IMR-90 (cell line): Measurements from ENCODE around the gene NAGPA. TPM values are rescaled to one million over a fixed set of nuclear protein-coding genes. Genes with fewer than 3 reads are reported as not detected.

Source experiments
- ATAC-seq: fragments of 200-7000 bp; cut with Tn5 transposase; 2 replicates; pipeline ENCODE4 v1.9.1; 2020; ENCODE audit warnings: low read depth, mild to moderate bottlenecking, moderate library complexity
- BruUV-seq: library from RNA; stranded (reverse); fragments of 400-500 nt; replicated peaks from 2 replicates; lab custom pipeline; 2021; lab: Mats Ljungman, UMichigan
- CTCF ChIA-PET: fragments of 300-600 bp; formaldehyde crosslinking; extraction: SDS; loops from one replicate; lab custom pipeline; 2021; ENCODE audit warnings: antibody characterized with exemption; lab: Yijun Ruan, JAX
- POLR2A ChIA-PET: fragments of 300-600 bp; sonication (Branson Sonifier 250); formaldehyde crosslinking; loops from one replicate; lab custom pipeline; 2022; ENCODE audit warnings: antibody characterized with exemption; ENCODE audit not compliant: unreplicated experiment; lab: Charles Lee
- DNase-seq: peaks from one replicate; pipeline ENCODE4 v3.0.0; 2013
- H2AFZ ChIP-seq: replicated peaks from 2 replicates; pipeline ENCODE3; 2013; ENCODE audit warnings: low read length, mild to moderate bottlenecking; ENCODE audit not compliant: poor library complexity
- H2AK5ac ChIP-seq: 2 replicates; pipeline ENCODE4 v1.6.1; 2013; ENCODE audit warnings: low read depth, low read length, inconsistent platforms
- H2AK9ac ChIP-seq: replicated peaks from 2 replicates; pipeline ENCODE3; 2013; ENCODE audit warnings: mild to moderate bottlenecking, low read depth, low read length, moderate library complexity; ENCODE audit not compliant: poor library complexity
- H2BK120ac ChIP-seq: 2 replicates; pipeline ENCODE4 v1.6.1; 2013; ENCODE audit warnings: low read depth, low read length, inconsistent platforms
- H2BK15ac ChIP-seq: 3 replicates; pipeline ENCODE4 v1.6.1; 2013; ENCODE audit warnings: low read depth, low read length, inconsistent platforms
- H2BK20ac ChIP-seq: 2 replicates; pipeline ENCODE4 v1.6.1; 2013; ENCODE audit warnings: low read depth, mild to moderate bottlenecking, inconsistent platforms, low read length, moderate library complexity
- H2BK5ac ChIP-seq: 2 replicates; pipeline ENCODE4 v1.6.1; 2013; ENCODE audit warnings: mild to moderate bottlenecking, low read depth, low read length, inconsistent platforms; ENCODE audit not compliant: poor library complexity, severe bottlenecking
- H3K14ac ChIP-seq: replicated peaks from 2 replicates; pipeline ENCODE4 v1.6.1; 2013; ENCODE audit warnings: low read depth, low read length, inconsistent platforms
- H3K18ac ChIP-seq: 2 replicates; pipeline ENCODE4 v1.6.1; 2013; ENCODE audit warnings: low read depth, low read length, control low read depth
- H3K23ac ChIP-seq: 2 replicates; pipeline ENCODE4 v1.6.1; 2013; ENCODE audit warnings: low read depth, low read length, inconsistent platforms
- H3K27ac ChIP-seq: 2 replicates; pipeline ENCODE4 v1.5.1; 2013; ENCODE audit warnings: mild to moderate bottlenecking, control low read depth, low read length; ENCODE audit not compliant: insufficient read depth
- H3K27me3 ChIP-seq: 2 replicates; pipeline ENCODE4 v1.6.1; 2013; ENCODE audit warnings: low read length; ENCODE audit not compliant: control insufficient read depth, insufficient read depth
- H3K36me3 ChIP-seq: 2 replicates; pipeline ENCODE4 v1.6.1; 2013; ENCODE audit warnings: low read length, mixed read lengths; ENCODE audit not compliant: control insufficient read depth, insufficient read depth
- H3K4ac ChIP-seq: 2 replicates; pipeline ENCODE4 v1.6.1; 2013; ENCODE audit warnings: low read depth, low read length, inconsistent platforms
- H3K4me1 ChIP-seq: 2 replicates; pipeline ENCODE4 v1.6.1; 2013; ENCODE audit warnings: low read length, mixed read lengths; ENCODE audit not compliant: control insufficient read depth, insufficient read depth
- H3K4me2 ChIP-seq: 2 replicates; pipeline ENCODE4 v1.6.1; 2013; ENCODE audit warnings: low read depth, mild to moderate bottlenecking, control low read depth, low read length, moderate library complexity
- H3K4me3 ChIP-seq: 2 replicates; pipeline ENCODE4 v1.5.1; 2013; ENCODE audit warnings: low read depth, mild to moderate bottlenecking, control low read depth, low read length, moderate library complexity; ENCODE audit not compliant: insufficient read depth
- H3K56ac ChIP-seq: 2 replicates; pipeline ENCODE4 v1.6.1; 2013; ENCODE audit warnings: low read length, inconsistent platforms; ENCODE audit not compliant: insufficient read depth; ENCODE audit errors: extremely low read depth
- H3K79me1 ChIP-seq, 2 experiments: 2 replicates each; pipeline ENCODE4 v1.6.1; 2013; ENCODE audit warnings: low read length in 2 of 2, inconsistent platforms in 1 of 2, low read depth in 1 of 2
- H3K9ac ChIP-seq: 2 replicates; pipeline ENCODE4 v1.6.1; 2013; ENCODE audit warnings: low read depth, low read length, control low read depth
- H3K9me1 ChIP-seq: 2 replicates; pipeline ENCODE4 v1.6.1; 2013; ENCODE audit warnings: low read length, inconsistent platforms; ENCODE audit not compliant: insufficient read depth
- H3K9me3 ChIP-seq: 2 replicates; pipeline ENCODE4 v1.6.1; 2013; ENCODE audit warnings: low read length; ENCODE audit not compliant: control insufficient read depth, insufficient read depth
- H4K20me1 ChIP-seq: 2 replicates; pipeline ENCODE4 v1.6.1; 2013; ENCODE audit warnings: low read length, inconsistent platforms; ENCODE audit not compliant: insufficient read depth
- H4K5ac ChIP-seq: 2 replicates; pipeline ENCODE4 v1.6.1; 2013; ENCODE audit warnings: mild to moderate bottlenecking, low read depth, low read length, control low read depth
- H4K8ac ChIP-seq, 2 experiments: 2 replicates each; pipeline ENCODE4 v1.6.1; 2013; ENCODE audit warnings: low read depth in 2 of 2, low read length in 2 of 2, control low read depth in 1 of 2, inconsistent platforms in 1 of 2
- H4K91ac ChIP-seq: 2 replicates; pipeline ENCODE4 v1.6.1; 2013; ENCODE audit warnings: low read depth, low read length, inconsistent platforms; ENCODE audit not compliant: insufficient read depth
- BHLHE40 ChIP-seq: fragments of 150-350 bp; IDR thresholded peaks from 2 replicates; pipeline ENCODE4 v1.6.1; 2016; ENCODE audit warnings: mild to moderate bottlenecking, low read depth, low read length
- CEBPB ChIP-seq: IDR thresholded peaks from 2 replicates; pipeline ENCODE4 v1.6.1; 2012; ENCODE audit warnings: low read depth, low read length, improper control_type of control experiment
- CHD1 ChIP-seq: IDR thresholded peaks from 2 replicates; pipeline ENCODE4 v1.6.1; 2012; ENCODE audit warnings: low read depth, low read length, improper control_type of control experiment
- CTCF ChIP-seq: conservative IDR thresholded peaks from 2 replicates; pipeline ENCODE4 v1.5.1; 2012; ENCODE audit warnings: mild to moderate bottlenecking, low read depth, low read length, improper control_type of control experiment
- ELK1 ChIP-seq: fragments of 150-350 bp; IDR thresholded peaks from 2 replicates; pipeline ENCODE4 v1.6.1; 2016; ENCODE audit warnings: low read depth, mild to moderate bottlenecking, low read length, moderate library complexity, borderline replicate concordance
- FOS ChIP-seq: fragments of 150-350 bp; IDR thresholded peaks from 2 replicates; pipeline ENCODE4 v1.6.1; 2016; ENCODE audit warnings: low read depth, low read length
- MAFK ChIP-seq: IDR thresholded peaks from 2 replicates; pipeline ENCODE4 v1.6.1; 2012; ENCODE audit warnings: low read depth, low read length, improper control_type of control experiment
- MAZ ChIP-seq: IDR thresholded peaks from 2 replicates; pipeline ENCODE4 v1.6.1; 2012; ENCODE audit warnings: low read depth, mild to moderate bottlenecking, low read length, improper control_type of control experiment, moderate library complexity, borderline replicate concordance
- MXI1 ChIP-seq: IDR thresholded peaks from 2 replicates; pipeline ENCODE4 v1.6.1; 2012; ENCODE audit warnings: low read depth, mild to moderate bottlenecking, low read length, moderate library complexity, borderline replicate concordance
- NFE2L2 ChIP-seq: fragments of 150-350 bp; IDR thresholded peaks from 2 replicates; pipeline ENCODE4 v1.6.1; 2016; ENCODE audit warnings: low read depth, mild to moderate bottlenecking, low read length
- POLR2A ChIP-seq: IDR thresholded peaks from 2 replicates; pipeline ENCODE4 v1.6.1; 2012; ENCODE audit warnings: mild to moderate bottlenecking, low read depth, low read length
- RAD21 ChIP-seq: IDR thresholded peaks from 2 replicates; pipeline ENCODE4 v1.6.1; 2012; ENCODE audit warnings: low read length, improper control_type of control experiment
- RCOR1 ChIP-seq: IDR thresholded peaks from 2 replicates; pipeline ENCODE4 v1.6.1; 2012; ENCODE audit warnings: mild to moderate bottlenecking, low read length, improper control_type of control experiment; ENCODE audit not compliant: insufficient replicate concordance
- RFX5 ChIP-seq: IDR thresholded peaks from 2 replicates; pipeline ENCODE4 v1.8.0; 2012; ENCODE audit warnings: low read depth, mild to moderate bottlenecking, low read length, moderate library complexity
- SMC3 ChIP-seq: fragments of 150-350 bp; IDR thresholded peaks from 2 replicates; pipeline ENCODE4 v1.6.1; 2016; ENCODE audit warnings: low read depth, mild to moderate bottlenecking, antibody characterized with exemption, low read length, moderate library complexity
- USF2 ChIP-seq: fragments of 150-350 bp; IDR thresholded peaks from 2 replicates; pipeline ENCODE4 v1.6.1; 2017; ENCODE audit warnings: mild to moderate bottlenecking, antibody characterized with exemption, low read length, low read depth
- WGBS, 2 experiments: methylation state at CpG; one replicate each; pipeline versions ENCODE4 v1.1.5 to v1.1.7; 2013; ENCODE audit warnings: missing lambda C conversion rate in 2 of 2; ENCODE audit not compliant: insufficient read length in 1 of 2; ENCODE audit errors: extremely low coverage in 2 of 2; 5-methylcytosine and 5-hydroxymethylcytosine counted together
- dilution Hi-C: fragments of 300-500 bp; cut with HindIII; formaldehyde crosslinking; loops from one replicate; pipeline ENCODE4 v1.14.3; 2018; ENCODE audit warnings: low sequenced_read_pairs; ENCODE audit not compliant: unreplicated experiment
- in situ Hi-C: fragments of 300-500 bp; cut with MboI; formaldehyde crosslinking; loops from 3 replicates; pipeline ENCODE4 v1.14.3; 2019; ENCODE audit warnings: low sequenced_read_pairs, inconsistent platforms, mixed read lengths
- intact Hi-C: fragments of 100-400 bp; cut with micrococcal nuclease; formaldehyde crosslinking; loops from 2 replicates; pipeline ENCODE4 v1.10.0; 2022
- polyA plus RNA-seq, 3 experiments: library from polyadenylated mRNA; depleted of rRNA; stranded (reverse); fragments of >200 nt; gene quantifications; 2 replicates each; pipeline ENCODE4 v1.2.3, GENCODE V29; 2012; ENCODE audit warnings: low replicate concordance in 1 of 3
- total RNA-seq: library from RNA; depleted of rRNA; stranded (reverse); fragments of >200 nt; gene quantifications from 2 replicates; pipeline ENCODE4 v1.2.3, GENCODE V29; 2012

The NAGPA gene
- total and polyA plus RNA-seq, 2 of the 4 experiments (the other 2 are of a cell fraction), result 6.5 to 12.2 TPM

GRCh38 chr16:4987250-4987579 lies 46.5 kb downstream of the NAGPA start:
- H3K4me1 ChIP-seq, result no peaks in the 10 kb centered on the region
- no peaks in the 10 kb centered on the region for H3K9me3 ChIP-seq
- H2AK9ac ChIP-seq, result no peak overlapping the region
- no peaks in the 10 kb centered on the region for H3K36me3 ChIP-seq
- CTCF ChIA-PET, result no interaction called here
- no peak overlapping the region for H3K4me2 ChIP-seq
- H4K8ac ChIP-seq, result no peak overlapping the region
- no peak overlapping the region for H3K4me3 ChIP-seq
- no peak overlapping the region for H3K27ac ChIP-seq
- H2AFZ ChIP-seq, result peak overlapping the region; percentile 13
- H2AK5ac ChIP-seq, result no peak overlapping the region
- H3K4ac ChIP-seq, result no peak overlapping the region
- no peak overlapping the region for H2BK15ac ChIP-seq
- H2BK120ac ChIP-seq, result no peak overlapping the region
- TF ChIP-seq SMC3 (no peak), BHLHE40 (no peak), MXI1 (no peak), ELK1 (no peak), NFE2L2 (no peak), CTCF (no peak), USF2 (no peak), MAZ (no peak), MAFK (no peak), CEBPB (no peak), POLR2A (no peak), RAD21 (no peak), RFX5 (no peak), FOS (no peak), RCOR1 (no peak), CHD1 (no peak)
- no peak overlapping the region for H3K56ac ChIP-seq
- no CpG with 5 or more reads among the region's 10 CpGs for WGBS, 2 experiments
- no peak overlapping the region for H2BK5ac ChIP-seq
- no peak overlapping the region for H3K9ac ChIP-seq
- H3K27me3 ChIP-seq, result peaks cover 31% of the 10 kb centered on the region
- BruUV-seq, result no TSS peak
- H4K5ac ChIP-seq, result no peak overlapping the region
- in situ Hi-C loops (no loop called here), dilution Hi-C loops (no loop called here), intact Hi-C loops (no loop called here)
- no peak overlapping the region for H3K14ac ChIP-seq
- H4K20me1 ChIP-seq, result no peaks in the 10 kb centered on the region
- H3K23ac ChIP-seq, result no peak overlapping the region
- H2BK20ac ChIP-seq, result no peak overlapping the region
- POLR2A ChIA-PET, result no interaction called here
- ATAC-seq (no peak), DNase-seq (no peak)
- no peak overlapping the region for H3K18ac ChIP-seq
- no peaks in the 10 kb centered on the region for H3K79me1 ChIP-seq
- no peak overlapping the region for H4K91ac ChIP-seq
- H3K9me1 ChIP-seq, result no peaks in the 10 kb centered on the region
